HEK293 (cell line): ENCODE results near the gene NKD2.
A peak's percentile ranks its signal among the peaks of the same experiment; 100 is the strongest.

Experiments used
- CTCF ChIA-PET: fragments of 350-600 bp; formaldehyde crosslinking; extraction: SDS; loops from one replicate; lab custom pipeline; 2021; ENCODE audit warnings: antibody characterized with exemption; lab: Yijun Ruan, JAX
- POLR2A ChIA-PET: fragments of 300-600 bp; formaldehyde crosslinking; extraction: SDS; loops from one replicate; lab custom pipeline; 2020; ENCODE audit warnings: antibody characterized with exemption, inconsistent platforms; lab: Yijun Ruan, JAX
- H3K27ac ChIP-seq: fragments of 200-500 bp; sonication (Bioruptor generic); 2 replicates; pipeline ENCODE4 v1.5.1; 2014; ENCODE audit warnings: low read depth, low read length, control low read depth, inconsistent platforms; ENCODE audit errors: extremely low read depth
- H3K36me3 ChIP-seq, 2 experiments: fragments of 200-500 bp in 1 of 2; sonication (Bioruptor generic) in 1 of 2; 1 replicate in 1 of 2; 2 replicates in 1 of 2; pipeline ENCODE4 v1.5.1; 2014 to 2017; ENCODE audit warnings: inconsistent platforms in 2 of 2, low read length in 2 of 2; ENCODE audit not compliant: control insufficient read depth in 2 of 2, insufficient read depth in 1 of 2
- H3K4me1 ChIP-seq: fragments of 200-500 bp; sonication (Bioruptor generic); 2 replicates; pipeline ENCODE4 v1.5.1; 2014; ENCODE audit warnings: mild to moderate bottlenecking, low read length, inconsistent platforms; ENCODE audit not compliant: control insufficient read depth, insufficient read depth
- H3K4me3 ChIP-seq: 2 replicates; pipeline ENCODE4 v1.5.1; 2011; ENCODE audit warnings: low read depth, mild to moderate bottlenecking, control low read depth, low read length, moderate library complexity
- H3K9me3 ChIP-seq: fragments of 200-500 bp; sonication (Bioruptor generic); 2 replicates; pipeline ENCODE4 v1.5.1; 2014; ENCODE audit warnings: low read depth, low read length, inconsistent platforms; ENCODE audit not compliant: control insufficient read depth, insufficient read depth
- GLI2 ChIP-seq: fragments of 450-650 bp; formaldehyde crosslinking; IDR thresholded peaks from 2 replicates; pipeline ENCODE4; 2017; ENCODE audit warnings: missing biosample characterization, missing genetic modification characterization, low read depth, borderline replicate concordance
- KLF1 ChIP-seq: fragments of 450-650 bp; formaldehyde crosslinking; IDR thresholded peaks from 2 replicates; pipeline ENCODE4 v1.5.1; 2016; ENCODE audit warnings: missing biosample characterization, missing genetic modification characterization
- SCRT2 ChIP-seq: fragments of 450-650 bp; formaldehyde crosslinking; IDR thresholded peaks from 2 replicates; pipeline ENCODE4 v1.5.1; 2016; ENCODE audit warnings: missing biosample characterization, missing genetic modification characterization
- TSHZ1 ChIP-seq: fragments of 450-650 bp; formaldehyde crosslinking; IDR thresholded peaks from 2 replicates; pipeline ENCODE4 v1.5.1; 2016; ENCODE audit warnings: missing biosample characterization, missing genetic modification characterization, borderline replicate concordance
- ZBTB11 ChIP-seq: fragments of 450-650 bp; formaldehyde crosslinking; conservative IDR thresholded peaks from 2 replicates; pipeline ENCODE4 v1.5.1; 2016; ENCODE audit warnings: low read depth, missing biosample characterization, missing genetic modification characterization
- ZBTB17 ChIP-seq: fragments of 450-650 bp; formaldehyde crosslinking; IDR thresholded peaks from 2 replicates; pipeline ENCODE4 v1.5.1; 2016; ENCODE audit warnings: missing biosample characterization, missing genetic modification characterization
- ZEB2 ChIP-seq: fragments of 450-650 bp; formaldehyde crosslinking; IDR thresholded peaks from 2 replicates; pipeline ENCODE4 v1.5.1; 2016; ENCODE audit warnings: missing biosample characterization, missing genetic modification characterization
- ZNF133 ChIP-seq: fragments of 450-650 bp; formaldehyde crosslinking; IDR thresholded peaks from 2 replicates; pipeline ENCODE4 v1.5.1; 2016; ENCODE audit warnings: missing biosample characterization, missing genetic modification characterization
- ZNF140 ChIP-seq: fragments of 450-650 bp; formaldehyde crosslinking; IDR thresholded peaks from 2 replicates; pipeline ENCODE4 v1.5.1; 2016; ENCODE audit warnings: missing biosample characterization, missing genetic modification characterization
- ZNF18 ChIP-seq: fragments of 450-650 bp; formaldehyde crosslinking; IDR thresholded peaks from 2 replicates; pipeline ENCODE4 v1.5.1; 2016; ENCODE audit warnings: missing biosample characterization, missing genetic modification characterization
- ZNF26 ChIP-seq: fragments of 450-650 bp; formaldehyde crosslinking; IDR thresholded peaks from 2 replicates; pipeline ENCODE4 v1.5.1; 2016; ENCODE audit warnings: missing biosample characterization, missing genetic modification characterization
- ZNF324 ChIP-seq: fragments of 450-650 bp; formaldehyde crosslinking; IDR thresholded peaks from 2 replicates; pipeline ENCODE4 v1.5.1; 2016; ENCODE audit warnings: missing biosample characterization, missing genetic modification characterization
- ZNF341 ChIP-seq: fragments of 450-650 bp; formaldehyde crosslinking; IDR thresholded peaks from 2 replicates; pipeline ENCODE4; 2016; ENCODE audit warnings: low read depth, missing biosample characterization, missing genetic modification characterization
- ZNF510 ChIP-seq: fragments of 450-650 bp; formaldehyde crosslinking; IDR thresholded peaks from 2 replicates; pipeline ENCODE4 v1.5.1; 2018; ENCODE audit warnings: mild to moderate bottlenecking, missing genetic modification characterization, missing biosample characterization; ENCODE audit not compliant: insufficient replicate concordance
- ZNF521 ChIP-seq: fragments of 450-650 bp; formaldehyde crosslinking; IDR thresholded peaks from 2 replicates; pipeline ENCODE4 v1.5.1; 2017; ENCODE audit warnings: missing biosample characterization, mild to moderate bottlenecking, missing genetic modification characterization
- ZNF530 ChIP-seq: fragments of 450-650 bp; formaldehyde crosslinking; IDR thresholded peaks from 2 replicates; pipeline ENCODE4 v1.5.1; 2016; ENCODE audit warnings: low read depth, missing biosample characterization, missing genetic modification characterization
- ZNF561 ChIP-seq: fragments of 450-650 bp; IDR thresholded peaks from 2 replicates; pipeline ENCODE4 v1.5.1; 2018; ENCODE audit warnings: missing biosample characterization, missing genetic modification characterization, borderline replicate concordance
- ZNF629 ChIP-seq: fragments of 450-650 bp; formaldehyde crosslinking; IDR thresholded peaks from 2 replicates; pipeline ENCODE4 v1.5.1; 2017; ENCODE audit warnings: missing biosample characterization, missing genetic modification characterization
- ZNF677 ChIP-seq: fragments of 450-650 bp; IDR thresholded peaks from 2 replicates; pipeline ENCODE4 v1.5.0; 2018; ENCODE audit warnings: missing biosample characterization, mild to moderate bottlenecking, missing genetic modification characterization, moderate library complexity
- ZXDB ChIP-seq: fragments of 450-650 bp; formaldehyde crosslinking; IDR thresholded peaks from 2 replicates; pipeline ENCODE4 v1.5.1; 2016; ENCODE audit warnings: missing biosample characterization, missing genetic modification characterization

The NKD2 gene

GRCh38 chr5:1073239-1074102 lies 64.9 kb downstream of the NKD2 start:
- H3K27ac ChIP-seq: peak overlapping the region; percentile 66
- POLR2A ChIA-PET: no interaction called here
- H3K36me3 ChIP-seq: peaks cover 0 to 49% of the 10 kb centered on the region in 2 experiments; a peak in 1 of 3 replicates
- H3K9me3 ChIP-seq: no peaks in the 10 kb centered on the region
- CTCF ChIA-PET: interaction anchor here (0.5 to 0.7 kb wide), 3 partner anchors 68 to 150 kb away, joined by 3 read pairs; no protein-coding TSS in a partner anchor
- H3K4me1 ChIP-seq: no peaks in the 10 kb centered on the region
- H3K4me3 ChIP-seq: no peak overlapping the region
- no peak for TF ChIP-seq ZNF324
- no peak for TF ChIP-seq GLI2
- TF ChIP-seq ZEB2 (tag by site-specific recombination): peak; percentile 98
- no peak for TF ChIP-seq ZNF629
- TF ChIP-seq TSHZ1: no peak
- TF ChIP-seq KLF1 (tag by site-specific recombination): no peak; the same call in 1 of the 2 replicates
- TF ChIP-seq SCRT2 (tag by site-specific recombination): peak; percentile 59; the same call in 1 of the 2 replicates

GRCh38 chr5:1074226-1074625 lies 65.6 kb downstream of the NKD2 start:
- ChIA-PET POLR2A (no interaction called here), CTCF (no interaction called here)
- TF ChIP-seq ZNF561 (tag by site-specific recombination): no peak
- TF ChIP-seq ZNF530 (tag by site-specific recombination): no peak
- no peak for TF ChIP-seq ZNF677
- no peak for TF ChIP-seq ZNF26
- TF ChIP-seq ZNF521 (tag by site-specific recombination): no peak
- TF ChIP-seq ZBTB11 (tag by site-specific recombination): no peak
- no peak for TF ChIP-seq TSHZ1
- TF ChIP-seq ZNF18 (tag by site-specific recombination): no peak
- TF ChIP-seq ZNF140 (tag by site-specific recombination): no peak
- no peak for TF ChIP-seq ZNF133 (tag by site-specific recombination)
- TF ChIP-seq ZBTB17 (tag by site-specific recombination): no peak
- TF ChIP-seq ZXDB (tag by site-specific recombination): no peak
- TF ChIP-seq ZNF341 (tag by site-specific recombination): no peak
- TF ChIP-seq ZNF510: no peak

More at GRCh38 chr5:1074226-1074625, 65.6 kb downstream of the NKD2 start:
- H3K27ac ChIP-seq: no peak overlapping the region
- H3K36me3 ChIP-seq: peaks cover 0 to 55% of the 10 kb centered on the region in 2 experiments; a peak in 1 of 3 replicates
- H3K9me3 ChIP-seq: no peaks in the 10 kb centered on the region
- no peaks in the 10 kb centered on the region for H3K4me1 ChIP-seq
- no peak overlapping the region for H3K4me3 ChIP-seq
